Mesothelial cell of epicardium (in vitro differentiated cells): ENCODE data around the gene SLC25A22. TPM values are rescaled to one million over a fixed set of nuclear protein-coding genes. Genes with fewer than 3 reads are reported as not detected.

ENCODE experiments used
- DNase-seq, 2 experiments: peaks; one replicate each; pipeline ENCODE4 v3.0.0; 2021; ENCODE audit warnings: low spot score in 2 of 2; ENCODE audit not compliant: unreplicated experiment in 2 of 2
- H3K27ac Mint-ChIP-seq: 2 replicates; pipeline ENCODE4 v1.8.0; 2021; ENCODE audit warnings: mixed read lengths
- H3K27me3 Mint-ChIP-seq: 2 replicates; pipeline ENCODE4 v1.8.0; 2021; ENCODE audit warnings: low read depth, mixed read lengths
- H3K36me3 Mint-ChIP-seq: 2 replicates; pipeline ENCODE4 v1.8.0; 2021; ENCODE audit warnings: mixed read lengths
- H3K4me1 Mint-ChIP-seq: 2 replicates; pipeline ENCODE4 v1.8.0; 2021; ENCODE audit warnings: mixed read lengths
- H3K4me3 Mint-ChIP-seq: 2 replicates; pipeline ENCODE4 v1.8.0; 2021; ENCODE audit warnings: mild to moderate bottlenecking, moderate library complexity, mixed read lengths
- H3K9me3 Mint-ChIP-seq: 2 replicates; pipeline ENCODE4 v1.8.0; 2021; ENCODE audit warnings: mixed read lengths
- CTCF ChIP-seq: fragments of 200-600 bp; sonication (generic); IDR thresholded peaks from one replicate; pipeline ENCODE4 v1.5.0; 2021; ENCODE audit warnings: antibody characterized with exemption; ENCODE audit not compliant: unreplicated experiment
- total RNA-seq: library from RNA; stranded (reverse); gene quantifications from 3 replicates; pipeline ENCODE4 v1.2.1, GENCODE V29; 2021

Gene SLC25A22
- total RNA-seq, 1 donor from 2014 or later = 34.3 TPM

GRCh38 chr11:816433-816779 is 18.3 kb upstream of the SLC25A22 start:
- TF ChIP-seq CTCF = no peak
- Mint-ChIP-seq H3K9me3 (no peaks in the 10 kb centered on the region), H3K36me3 (peaks cover 5% of the 10 kb centered on the region), H3K27ac (no peak overlapping the region), H3K27me3 (no peaks in the 10 kb centered on the region), H3K4me1 (peaks cover 12% of the 10 kb centered on the region), H3K4me3 (no peak overlapping the region)
- no peak for DNase-seq

- no peak for TF ChIP-seq CTCF
- Mint-ChIP-seq H3K4me1 (peaks cover 13% of the 10 kb centered on the region), H3K36me3 (peaks cover 5% of the 10 kb centered on the region), H3K9me3 (no peaks in the 10 kb centered on the region), H3K27me3 (no peaks in the 10 kb centered on the region), H3K4me3 (no peak overlapping the region), H3K27ac (no peak overlapping the region)
- DNase-seq = no peak
Measured at GRCh38 chr11:815675-816432, 17.8 kb upstream of the SLC25A22 start.

- peaks cover 22% of the 10 kb centered on the region for H3K4me1 Mint-ChIP-seq
Measured at GRCh38 chr11:813456-814096, 15.5 kb upstream of the SLC25A22 start.

GRCh38 chr11:813072-813455 is 15.0 kb upstream of the SLC25A22 start:
- H3K9me3 Mint-ChIP-seq = no peaks in the 10 kb centered on the region
- H3K27me3 Mint-ChIP-seq = no peaks in the 10 kb centered on the region
- no peak for DNase-seq
- no peak overlapping the region for H3K4me3 Mint-ChIP-seq
- peaks cover 22% of the 10 kb centered on the region for H3K4me1 Mint-ChIP-seq
- TF ChIP-seq CTCF = no peak
- no peak overlapping the region for H3K27ac Mint-ChIP-seq
- H3K36me3 Mint-ChIP-seq = peaks cover 5% of the 10 kb centered on the region

More at GRCh38 chr11:813456-814096, 15.5 kb upstream of the SLC25A22 start:
- no peaks in the 10 kb centered on the region for H3K27me3 Mint-ChIP-seq
- H3K4me3 Mint-ChIP-seq = no peak overlapping the region
- H3K36me3 Mint-ChIP-seq = peaks cover 5% of the 10 kb centered on the region
- no peak overlapping the region for H3K27ac Mint-ChIP-seq
- no peak for TF ChIP-seq CTCF
- no peak for DNase-seq
- no peaks in the 10 kb centered on the region for H3K9me3 Mint-ChIP-seq

GRCh38 chr11:812390-812789 is 14.3 kb upstream of the SLC25A22 start:
- Mint-ChIP-seq H3K9me3 (no peaks in the 10 kb centered on the region), H3K27ac (no peak overlapping the region), H3K4me3 (peak overlapping the region; percentile 20), H3K36me3 (peaks cover 5% of the 10 kb centered on the region), H3K4me1 (peaks cover 25% of the 10 kb centered on the region), H3K27me3 (no peaks in the 10 kb centered on the region)
- no peak for DNase-seq
- no peak for TF ChIP-seq CTCF
